Activated CD4-positive, alpha-beta T cell treated with anti-CD3 and anti-CD28 coated beads, Interleukin-2, amount 50 U/mL, for 24 hours (primary cell): ENCODE measurements around the gene GRM3.
"Not testable (repeated sequence)": the region's sequence is repeated elsewhere in the genome, so short reads cannot be mapped to it uniquely, and the experiment has no call there.

Source experiments
- DNase-seq, 2 donors: peaks; one replicate each; pipeline ENCODE4 v3.0.0-alpha.2; 2020; ENCODE audit warnings: low read depth in 1 of 2, low spot score in 1 of 2

GRM3 gene

DNA sequence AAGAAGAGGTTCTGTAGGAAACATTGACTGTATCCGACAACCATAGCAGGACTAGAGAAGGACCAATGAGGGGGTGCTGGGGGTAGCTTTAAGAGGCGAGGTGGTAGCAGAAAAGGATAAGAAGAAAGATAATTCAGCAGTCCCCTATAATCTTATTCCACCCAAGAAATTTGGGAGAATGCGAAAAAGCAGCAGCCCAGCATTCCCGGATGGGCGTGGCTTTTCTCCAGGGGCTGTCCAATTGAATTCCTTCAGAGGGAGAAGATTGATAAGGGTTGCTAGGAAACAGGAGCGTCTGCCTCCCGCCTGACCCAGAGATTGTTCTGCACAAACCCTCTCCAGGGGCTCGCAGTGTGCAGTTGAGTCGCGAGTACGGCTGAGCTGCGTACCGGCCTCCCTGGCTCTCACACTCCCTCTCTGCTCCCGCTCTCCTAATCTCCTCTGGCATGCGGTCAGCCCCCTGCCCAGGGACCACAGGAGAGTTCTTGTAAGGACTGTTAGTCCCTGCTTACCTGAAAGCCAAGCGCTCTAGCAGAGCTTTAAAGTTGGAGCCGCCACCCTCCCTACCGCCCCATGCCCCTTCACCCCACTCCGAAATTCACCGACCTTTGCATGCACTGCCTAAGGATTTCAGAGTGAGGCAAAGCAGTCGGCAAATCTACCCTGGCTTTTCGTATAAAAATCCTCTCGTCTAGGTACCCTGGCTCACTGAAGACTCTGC lies at the start of gene GRM3:
TSS of gene GRM3 (plus strand) at position 349 of the 721 bp plus-strand sequence. CDS start 121,237 bp downstream, outside the sequence.
- DNase-seq, result no peak

GRCh38 chr7:86598311-86598710 lies 45.4 kb upstream of the GRM3 start:
- DNase-seq, result no peak

DNA sequence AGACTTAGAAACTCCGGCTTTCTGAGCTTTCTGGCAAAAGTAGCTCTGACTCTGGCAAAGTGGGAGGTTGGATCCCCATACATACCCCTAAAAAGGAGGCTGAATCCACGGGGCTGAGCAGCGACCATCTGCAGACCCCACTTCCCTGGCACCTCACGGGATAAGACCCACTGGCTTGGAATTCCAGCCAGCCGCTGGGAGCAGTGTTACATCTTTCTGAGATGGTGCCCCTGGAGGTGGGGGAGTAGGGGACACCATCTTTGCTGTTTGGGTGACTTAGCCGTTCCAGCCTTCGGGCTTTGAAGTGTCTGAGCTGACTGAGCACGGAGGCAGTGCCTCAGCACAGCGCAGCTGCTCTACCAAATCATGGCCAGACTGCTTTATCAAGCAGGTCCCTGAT lies 45.0 kb upstream of the GRM3 start:
- no peak for DNase-seq

DNA sequence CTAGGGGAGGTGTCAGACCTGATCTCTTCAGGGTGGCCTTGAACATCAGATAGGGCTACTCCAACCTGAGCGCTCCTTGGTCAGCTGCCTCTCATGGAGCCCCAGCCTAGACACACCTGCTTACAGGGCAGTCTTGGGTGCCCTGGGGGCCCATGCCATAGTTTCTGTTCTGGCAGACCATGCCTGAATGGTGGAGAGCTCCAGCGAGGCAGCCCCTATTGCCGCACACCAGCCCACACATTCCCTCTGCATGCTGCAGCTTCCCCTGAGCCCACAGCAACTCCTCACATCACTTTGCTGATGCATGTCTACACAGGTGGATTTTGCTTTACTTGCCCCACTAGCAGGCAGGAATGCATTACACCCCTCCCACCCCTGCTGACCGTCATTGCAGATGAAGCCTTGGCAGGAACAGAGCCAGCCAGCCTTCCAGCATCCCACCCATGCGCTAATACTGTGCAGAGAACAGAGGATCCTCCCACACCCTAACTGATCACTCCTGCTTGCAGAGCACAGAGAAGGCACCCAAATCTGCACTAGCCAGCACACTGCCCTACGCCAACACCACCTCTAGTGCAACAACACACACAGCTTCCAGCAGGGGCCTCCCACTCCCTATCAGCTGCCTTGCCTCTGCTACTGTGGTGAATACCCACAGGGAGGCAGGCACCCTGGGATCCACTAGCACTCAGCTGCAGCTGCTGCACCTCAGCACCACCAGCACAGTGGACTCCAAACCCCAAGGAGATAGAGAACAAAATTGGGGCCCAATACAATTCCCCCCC lies 43.0 kb upstream of the GRM3 start:
- DNase-seq, result no peak

DNA sequence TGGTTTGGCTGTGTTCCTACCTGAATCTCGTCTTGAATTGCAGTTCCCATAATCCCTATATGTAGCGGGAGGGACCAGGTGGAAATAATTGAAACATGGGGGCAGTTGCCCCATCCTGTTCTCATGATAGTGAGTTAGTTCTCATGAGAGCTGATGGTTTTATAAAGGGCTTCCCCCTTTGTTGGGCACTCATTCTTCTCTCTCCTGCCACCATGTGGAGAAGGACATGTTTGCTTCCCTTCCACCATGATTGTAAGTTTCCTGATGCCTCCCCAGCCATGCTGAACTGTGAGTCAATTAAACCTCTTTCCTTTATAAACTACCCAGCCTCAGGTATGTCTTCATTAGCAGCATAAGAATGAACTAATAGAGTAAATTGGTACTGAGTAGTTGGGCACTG lies 28.0 kb upstream of the GRM3 start:
- DNase-seq, result not testable (repeated sequence)

- no peak for DNase-seq
Observed at GRCh38 chr7:86644282-86645224, 844 bp downstream of the GRM3 start.

DNA sequence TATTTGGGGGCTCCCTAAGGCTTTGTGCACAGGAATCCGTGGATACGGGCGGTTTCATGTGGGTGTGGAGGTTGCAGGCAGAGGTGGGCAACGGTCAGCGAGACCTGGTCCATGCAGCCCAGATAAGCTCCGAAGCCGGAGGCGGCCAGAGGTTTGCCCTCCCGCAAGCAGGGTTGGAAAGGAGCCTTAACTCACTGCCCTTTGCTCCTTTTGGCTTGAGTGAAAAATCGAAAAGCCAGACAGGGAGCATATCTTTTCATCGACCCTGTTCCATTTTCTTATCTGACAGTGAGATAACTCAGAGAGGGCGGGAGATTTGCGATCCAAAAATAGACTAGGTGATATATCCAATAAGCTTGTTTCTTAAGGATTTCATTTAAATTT lies 1.5 kb downstream of the GRM3 start:
- DNase-seq, result no peak

GRCh38 chr7:86645676-86646276 lies 2.1 kb downstream of the GRM3 start:
- no peak for DNase-seq

- DNase-seq, result no peak
Observed at GRCh38 chr7:86647385-86648094, 3.8 kb downstream of the GRM3 start.

- no peak for DNase-seq
Observed at GRCh38 chr7:86648169-86648568, 4.5 kb downstream of the GRM3 start.

GRCh38 chr7:86653919-86654659 lies 10.4 kb downstream of the GRM3 start:
- DNase-seq, result no peak

DNA sequence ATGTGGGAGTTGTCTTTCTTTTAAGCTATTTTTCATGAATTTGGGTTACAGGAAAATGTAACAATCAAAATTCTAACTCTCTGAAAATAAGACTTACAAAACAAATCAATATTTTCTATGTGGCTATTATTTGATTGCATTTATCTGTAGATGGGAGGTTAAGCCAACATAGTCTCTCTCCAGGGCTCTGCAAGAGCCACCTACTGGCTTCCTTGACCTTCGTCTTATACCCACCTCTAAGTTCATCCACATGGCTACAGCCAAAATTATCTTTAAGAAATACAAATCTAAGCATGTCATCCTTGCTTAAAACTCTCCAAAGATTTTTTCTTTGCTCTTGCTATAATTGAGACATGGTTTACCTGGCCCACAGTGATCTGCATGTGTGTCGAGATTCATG lies 14.2 kb downstream of the GRM3 start:
- DNase-seq, result no peak

DNA sequence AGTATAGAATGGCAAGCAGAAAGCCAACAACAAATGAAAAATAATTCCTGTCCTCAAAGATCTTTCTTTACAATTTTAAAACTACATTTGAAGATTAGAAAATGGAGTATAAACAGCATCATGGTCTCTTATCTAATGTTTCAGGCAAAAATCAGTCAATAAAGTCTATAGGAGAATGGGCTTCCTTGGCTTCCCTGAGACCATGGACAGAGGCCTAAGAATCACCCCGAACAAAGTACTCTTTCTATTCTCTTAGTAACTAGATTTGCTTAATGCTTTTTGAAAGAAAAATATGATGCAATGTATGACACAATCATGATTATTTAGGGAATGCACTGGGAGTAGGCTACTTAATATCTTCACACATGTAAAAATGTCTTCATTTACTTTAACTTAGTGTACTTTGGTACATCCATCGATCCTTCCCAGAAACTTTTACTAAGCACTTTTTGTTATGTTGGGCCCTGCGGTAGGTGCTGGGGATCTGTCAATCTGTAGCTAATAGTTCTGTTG lies 17.3 kb downstream of the GRM3 start:
- DNase-seq, result no peak

- no peak for DNase-seq
Observed at GRCh38 chr7:86664486-86664885, 20.8 kb downstream of the GRM3 start.

DNA sequence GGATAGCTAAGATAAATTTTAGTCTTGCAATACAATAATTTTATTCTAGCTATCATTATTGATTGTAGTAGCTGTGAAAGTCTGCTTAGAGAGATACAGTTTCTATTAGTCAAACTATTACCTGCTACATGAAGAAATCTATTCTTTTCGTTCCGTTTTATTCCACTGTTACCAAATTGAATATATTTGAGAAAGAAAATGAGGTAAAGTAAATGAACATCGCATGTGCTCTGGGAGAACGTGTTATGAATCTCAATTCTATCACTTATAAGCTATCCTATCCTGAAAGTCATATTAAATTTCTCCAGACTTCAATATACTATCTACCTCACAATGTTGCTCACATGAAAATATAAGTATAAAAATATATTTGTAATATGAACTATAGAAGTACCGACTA lies 21.3 kb downstream of the GRM3 start:
- no peak for DNase-seq

GRCh38 chr7:86665669-86666068 lies 22.0 kb downstream of the GRM3 start:
- DNase-seq, result no peak

- DNase-seq, result no peak
Observed at GRCh38 chr7:86667732-86668131, 24.0 kb downstream of the GRM3 start.

DNA sequence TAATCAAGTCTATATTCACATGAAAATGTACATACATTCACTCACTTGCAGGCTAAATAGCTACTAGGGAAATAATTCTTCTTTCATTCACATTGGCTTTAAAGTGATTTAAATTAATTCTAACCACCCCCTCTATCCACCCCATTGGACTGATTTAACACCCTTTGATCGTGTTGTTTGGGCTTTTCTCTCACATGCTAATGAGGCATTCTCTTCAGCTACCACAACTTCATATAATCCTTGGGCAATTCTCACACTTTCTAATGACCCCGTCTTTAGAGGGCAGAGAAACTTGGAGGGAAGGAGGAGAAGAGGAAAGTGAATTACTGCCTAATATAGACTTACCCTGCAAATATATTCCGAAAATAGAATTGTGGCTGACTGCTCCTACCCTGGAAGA lies 24.6 kb downstream of the GRM3 start:
- no peak for DNase-seq

GRCh38 chr7:86687831-86688230 lies 44.1 kb downstream of the GRM3 start:
- DNase-seq, result no peak

GRCh38 chr7:86689363-86689762 lies 45.7 kb downstream of the GRM3 start:
- no peak for DNase-seq
